HG02623 (cell line): ENCODE results near the gene STX4.

ENCODE experiments used
- ATAC-seq: cut with Tn5 transposase; IDR thresholded peaks from one replicate; pipeline ENCODE4 v1.9.1; 2021; ENCODE audit warnings: moderate library complexity; ENCODE audit not compliant: unreplicated experiment

Gene STX4

GRCh38 chr16:31020536-31020935, 12.8 kb upstream of the STX4 start:
- ATAC-seq, result no peak

- no peak for ATAC-seq
Measured at GRCh38 chr16:31022544-31023251, 10.7 kb upstream of the STX4 start.

GRCh38 chr16:31023252-31023602, 10.1 kb upstream of the STX4 start:
- no peak for ATAC-seq

- ATAC-seq, result no peak
Measured at GRCh38 chr16:31023627-31024226, 9.6 kb upstream of the STX4 start.

GRCh38 chr16:31025339-31025738, 8.0 kb upstream of the STX4 start:
- no peak for ATAC-seq

GRCh38 chr16:31029272-31029671, 4.1 kb upstream of the STX4 start:
- no peak for ATAC-seq

- ATAC-seq, result no peak
Measured at GRCh38 chr16:31031276-31031675, 2.1 kb upstream of the STX4 start.

- ATAC-seq, result peak; percentile 25
Measured at GRCh38 chr16:31033709-31034492, 543 bp downstream of the STX4 start.

- no peak for ATAC-seq
Measured at GRCh38 chr16:31036691-31037090, 3.3 kb downstream of the STX4 start.

GRCh38 chr16:31038993-31039392, 5.6 kb downstream of the STX4 start:
- ATAC-seq, result no peak

- ATAC-seq, result no peak
Measured at GRCh38 chr16:31042866-31043265, 9.5 kb downstream of the STX4 start.

- ATAC-seq, result no peak
Measured at GRCh38 chr16:31043352-31043751, 10.0 kb downstream of the STX4 start.

GRCh38 chr16:31043898-31044481, 10.6 kb downstream of the STX4 start:
- no peak for ATAC-seq

- ATAC-seq, result no peak
Measured at GRCh38 chr16:31050280-31051030, 17.1 kb downstream of the STX4 start.

GRCh38 chr16:31052114-31052513, 18.8 kb downstream of the STX4 start:
- no peak for ATAC-seq

GRCh38 chr16:31055613-31056012, 22.3 kb downstream of the STX4 start:
- ATAC-seq, result no peak

GRCh38 chr16:31061126-31061812, 27.9 kb downstream of the STX4 start:
- ATAC-seq, result no peak

- ATAC-seq, result no peak
Measured at GRCh38 chr16:31061813-31062440, 28.6 kb downstream of the STX4 start.

GRCh38 chr16:31063495-31063842, 30.1 kb downstream of the STX4 start:
- no peak for ATAC-seq
